Head of caudate nucleus (tissue), 42 donors: ENCODE results near the gene TUT4.

Source experiments
- DNase-seq, 42 donors: peaks; one replicate each; pipeline versions ENCODE4 v3.0.0 to v3.0.0-alpha.2; 2020 to 2021; ENCODE audit warnings: mixed read lengths in 7 of 42
- intact Hi-C: fragments of 100-400 bp; cut with DNase I; formaldehyde crosslinking; loops from one replicate; pipeline ENCODE4 v1.15.0; 2022

The TUT4 gene

DNA sequence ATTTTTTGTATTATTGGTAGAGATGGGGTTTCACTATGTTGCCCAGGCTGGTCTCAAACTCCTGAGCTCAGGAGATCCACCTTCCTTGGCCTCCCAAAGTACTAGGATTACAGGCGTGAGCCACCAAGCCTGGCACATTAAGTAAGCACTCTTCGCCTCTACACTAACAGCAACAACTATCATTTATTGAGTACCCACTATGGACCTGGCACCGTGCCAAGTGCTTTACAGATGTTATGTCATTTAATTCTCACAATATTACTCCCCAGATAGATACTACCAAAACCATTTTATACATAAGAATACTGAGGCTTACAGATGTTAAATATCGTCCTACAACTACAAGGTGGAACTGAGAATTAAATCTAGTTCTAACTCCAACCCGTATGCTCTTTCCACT lies 50.1 kb downstream of the TUT4 start:
- intact Hi-C loops = no loop called here
- DNase-seq = peak in 8 of 42 donors; percentile 4 to 60 (median 32)

DNA sequence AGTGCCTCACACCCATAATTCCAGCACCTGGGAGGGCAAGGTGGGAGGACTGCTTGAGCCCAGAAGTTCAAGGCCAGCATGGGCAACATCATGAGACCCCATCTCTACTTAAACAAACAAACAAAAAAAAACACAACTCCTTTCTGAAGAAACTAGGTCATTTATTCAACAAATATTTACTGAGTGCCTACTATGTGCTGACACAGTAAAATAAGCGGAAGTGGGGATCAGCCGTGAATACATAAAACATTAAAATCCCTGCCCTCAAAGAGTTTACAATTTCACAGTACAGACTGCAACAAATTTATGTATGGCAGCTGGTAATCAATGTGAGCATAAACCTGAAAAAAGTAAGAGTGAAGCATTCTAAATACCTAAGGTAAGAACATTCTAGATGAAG lies 65.3 kb downstream of the TUT4 start:
- intact Hi-C loops = no loop called here
- no peak for DNase-seq

DNA sequence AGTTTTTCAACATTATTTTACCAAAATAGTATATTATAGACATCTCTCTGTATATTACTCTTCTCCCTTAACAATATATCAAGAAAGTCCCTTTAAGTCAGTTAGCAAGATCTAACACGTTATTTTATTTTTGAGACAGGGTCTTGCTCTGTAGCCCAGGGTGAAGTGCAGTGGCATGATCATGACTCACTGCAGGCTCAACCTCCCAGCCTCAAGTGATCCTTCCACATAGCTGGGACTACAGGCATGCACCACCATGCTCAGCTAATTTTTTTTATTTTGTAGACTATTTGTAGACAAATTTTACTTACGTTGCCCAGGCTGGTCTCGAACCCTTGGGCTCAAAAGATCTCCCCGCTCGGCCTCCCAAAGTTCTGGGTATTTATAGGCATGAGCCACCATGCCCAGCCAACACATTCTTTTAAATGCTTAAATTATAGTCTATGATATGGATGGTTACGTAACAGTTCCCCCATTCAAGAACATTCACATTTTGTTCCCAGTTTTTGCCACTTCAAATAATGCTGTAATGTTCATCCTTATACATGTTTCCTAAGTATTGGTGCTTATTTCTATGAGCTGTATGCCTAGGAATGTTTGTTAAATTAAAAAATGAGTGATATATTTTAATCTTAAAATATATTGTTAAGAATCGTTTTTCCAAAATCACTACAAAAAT lies 70.4 kb downstream of the TUT4 start:
- intact Hi-C loops = no loop called here
- no peak for DNase-seq

DNA sequence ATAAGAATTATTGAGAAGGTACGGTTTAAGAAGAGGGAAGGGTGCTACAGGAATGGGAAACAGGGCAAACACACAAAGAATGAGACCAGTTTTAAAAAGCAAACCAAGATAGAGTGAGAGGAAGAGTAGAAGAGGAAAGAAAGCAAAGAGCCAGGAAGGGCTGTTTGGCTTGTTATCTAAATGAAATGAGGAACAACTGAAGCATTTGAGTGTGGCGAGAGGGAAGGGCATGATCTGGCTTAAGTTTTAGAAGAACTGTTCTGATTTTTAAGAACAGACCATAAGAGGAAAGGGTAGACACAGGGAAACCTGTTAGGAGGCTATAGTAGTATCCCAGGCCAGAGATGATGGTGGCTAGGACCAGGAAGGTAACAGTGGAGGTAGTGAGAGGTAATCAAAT lies 73.8 kb downstream of the TUT4 start:
- intact Hi-C loops = no loop called here
- no peak for DNase-seq

DNA sequence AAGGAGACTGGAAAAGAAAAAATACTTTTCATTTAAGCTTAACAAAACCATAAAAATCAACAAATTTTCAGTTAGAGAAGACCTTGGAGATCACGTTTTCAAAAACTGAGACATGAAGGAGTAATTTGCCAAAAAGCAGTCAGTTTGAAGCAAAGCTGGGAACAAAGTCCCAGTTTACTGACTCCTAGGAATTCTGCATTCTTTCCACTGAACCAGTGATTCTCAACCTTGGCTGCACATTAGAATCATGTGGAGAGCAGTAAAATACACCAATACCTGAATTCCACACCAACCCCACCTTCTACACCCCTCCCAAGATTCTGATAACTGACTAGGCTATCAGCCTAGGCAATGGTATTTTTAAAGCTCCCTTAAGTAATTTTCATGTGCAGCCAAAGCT lies 75.0 kb downstream of the TUT4 start:
- DNase-seq = no peak
- intact Hi-C loops = no loop called here

DNA sequence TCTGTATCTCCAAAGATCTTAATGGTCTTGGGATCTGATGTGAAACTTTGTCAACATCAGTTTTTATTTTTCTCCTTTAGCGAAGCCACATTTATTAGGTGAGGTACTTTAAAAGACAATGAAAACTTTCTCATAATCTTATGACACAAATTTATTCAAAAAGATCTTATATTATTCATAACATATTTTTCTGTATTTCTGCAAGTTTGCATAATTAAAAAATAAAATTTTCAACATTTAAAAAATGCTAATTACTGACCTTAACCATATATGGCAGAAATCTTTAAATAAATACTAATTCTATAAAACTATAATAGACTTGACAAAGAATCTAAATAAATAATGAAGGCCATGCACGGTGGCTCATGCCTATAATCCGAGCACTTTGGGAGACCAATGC lies 75.9 kb downstream of the TUT4 start:
- intact Hi-C loops = no loop called here
- DNase-seq = no peak

DNA sequence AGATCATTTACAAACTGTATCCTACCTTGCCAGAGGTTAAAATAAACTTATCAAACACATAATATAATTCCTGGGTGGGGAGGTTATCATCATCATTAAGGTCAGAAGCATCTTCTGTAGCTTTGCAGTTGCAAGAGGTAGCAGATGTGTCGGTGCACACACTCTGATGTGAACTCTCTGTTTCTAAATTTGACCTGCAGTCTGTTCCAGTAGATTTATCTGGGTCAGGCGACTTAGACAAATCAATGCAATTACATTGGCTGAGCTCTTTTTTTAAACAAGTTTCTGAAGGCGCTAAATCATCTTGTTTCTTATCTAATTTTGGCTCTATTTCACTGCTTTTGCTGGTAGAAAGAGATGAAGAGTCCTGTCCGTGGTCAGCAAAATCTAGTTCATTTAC lies 78.1 kb downstream of the TUT4 start:
- intact Hi-C loops = no loop called here

DNA sequence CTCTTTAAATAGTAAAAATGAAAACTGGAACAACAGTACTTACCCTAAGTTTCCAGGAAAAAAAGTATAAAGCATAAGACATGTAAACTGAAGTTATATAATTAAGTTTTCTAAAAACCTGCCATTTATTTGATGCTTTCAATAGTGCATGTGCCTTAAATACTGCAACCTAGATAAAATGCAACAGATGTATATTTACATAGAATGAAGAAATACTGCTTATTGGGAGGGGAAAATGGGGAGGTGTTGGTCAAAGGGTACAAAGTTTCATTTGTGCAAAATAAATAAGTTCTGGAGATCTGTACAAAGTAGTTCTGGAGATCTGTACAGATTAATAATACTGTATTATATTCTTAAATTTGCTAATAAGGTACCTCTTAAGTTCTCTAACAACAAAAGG lies 79.9 kb downstream of the TUT4 start:
- no peak for DNase-seq
- intact Hi-C loops = no loop called here

More for the DNA sequence above, 78.1 kb downstream of the TUT4 start:
- no peak for DNase-seq

DNA sequence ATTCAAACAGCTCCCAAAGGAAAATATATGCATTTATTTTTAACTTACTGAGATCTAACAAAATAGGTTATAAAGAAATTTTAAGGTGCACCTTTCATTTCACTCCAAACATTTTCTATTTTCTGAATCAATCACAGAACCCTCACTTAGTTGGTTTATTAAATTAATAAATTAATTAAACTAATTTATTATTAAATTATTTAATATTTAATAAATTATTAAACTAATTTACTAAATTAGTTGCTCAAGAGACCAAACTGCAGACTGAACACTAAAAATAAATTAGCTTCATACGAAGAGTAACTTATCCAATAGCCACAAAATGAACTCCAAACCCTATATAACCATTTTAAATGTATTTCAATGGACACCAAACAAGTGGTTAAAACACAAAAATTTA lies 80.5 kb downstream of the TUT4 start:
- intact Hi-C loops = no loop called here
- DNase-seq = no peak

DNA sequence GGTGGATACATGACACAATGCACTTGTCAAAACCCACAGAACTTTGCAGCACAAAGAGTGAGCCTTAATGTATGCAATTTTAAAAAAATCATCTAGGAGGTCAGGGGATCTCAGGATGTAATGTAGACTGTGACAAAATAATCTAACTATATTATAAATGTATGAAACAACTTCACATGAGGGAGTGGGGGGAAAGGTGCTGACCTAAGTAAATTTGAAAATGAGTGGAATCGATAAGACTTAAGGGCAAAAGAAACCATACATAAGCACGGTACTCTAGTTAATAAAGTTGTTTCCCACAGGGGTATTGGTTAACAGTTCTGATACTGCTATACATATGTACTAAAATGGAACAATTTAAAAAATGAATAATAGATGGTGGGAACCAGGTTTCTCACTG lies 83.8 kb downstream of the TUT4 start:
- intact Hi-C loops = no loop called here
- no peak for DNase-seq

DNA sequence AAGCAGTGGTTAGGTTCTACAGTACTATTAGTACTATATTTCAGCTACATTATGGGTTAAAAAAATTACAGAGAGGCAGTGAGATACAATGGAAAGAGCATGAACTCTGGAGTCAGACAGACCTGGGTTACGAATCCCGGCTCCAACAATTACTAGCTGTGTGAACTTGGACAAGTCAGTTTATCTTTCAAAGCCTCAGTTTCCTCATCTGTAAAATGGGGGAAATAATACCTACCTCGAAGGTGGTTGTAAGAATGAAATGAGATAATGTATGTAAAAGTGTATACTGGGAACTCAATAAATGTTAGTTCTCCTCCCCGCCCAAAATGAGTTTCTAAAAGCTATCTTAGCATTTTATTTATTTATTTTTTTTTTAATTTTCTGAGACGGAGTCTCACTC lies 89.0 kb downstream of the TUT4 start:
- intact Hi-C loops = no loop called here

DNA sequence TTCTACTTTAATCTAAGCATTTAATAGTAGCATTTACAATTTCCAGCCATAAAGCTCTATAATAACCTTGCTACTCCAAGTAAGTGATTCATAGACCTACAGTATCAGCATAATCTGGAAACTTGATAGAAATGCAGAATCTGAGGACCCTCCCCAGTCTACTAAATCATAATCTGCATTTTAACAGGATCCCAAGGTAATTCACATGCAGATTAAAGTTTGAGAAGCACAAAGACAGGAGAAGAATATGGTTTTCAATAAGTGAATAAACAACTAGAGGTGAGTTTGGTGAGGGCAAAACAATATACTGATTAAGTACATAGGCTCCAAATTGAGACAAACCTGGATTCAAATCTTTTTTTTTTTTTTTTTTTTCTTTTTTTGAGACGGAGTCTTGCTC lies 91.1 kb downstream of the TUT4 start:
- intact Hi-C loops = no loop called here
- DNase-seq = no peak

More for the DNA sequence above, 89.0 kb downstream of the TUT4 start:
- no peak for DNase-seq

DNA sequence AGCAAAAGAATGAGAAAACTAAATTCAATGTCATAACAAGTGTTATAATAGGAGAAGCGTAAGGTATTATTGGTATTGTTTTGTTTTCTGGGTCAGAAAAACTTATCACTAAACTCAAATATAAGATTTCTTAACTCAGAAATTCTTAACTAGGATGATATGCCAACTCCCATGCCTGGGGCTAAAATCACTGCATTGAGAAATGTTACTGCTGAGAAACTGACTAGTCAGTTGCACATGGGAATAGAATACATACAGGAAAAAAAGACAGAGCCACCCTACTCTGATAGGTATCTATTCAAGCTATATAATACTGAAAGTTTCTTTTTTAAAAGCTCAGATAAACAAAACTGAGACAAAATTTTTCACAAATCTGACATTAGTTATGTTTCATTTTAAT lies 92.2 kb downstream of the TUT4 start:
- intact Hi-C loops = no loop called here
- no peak for DNase-seq

DNA sequence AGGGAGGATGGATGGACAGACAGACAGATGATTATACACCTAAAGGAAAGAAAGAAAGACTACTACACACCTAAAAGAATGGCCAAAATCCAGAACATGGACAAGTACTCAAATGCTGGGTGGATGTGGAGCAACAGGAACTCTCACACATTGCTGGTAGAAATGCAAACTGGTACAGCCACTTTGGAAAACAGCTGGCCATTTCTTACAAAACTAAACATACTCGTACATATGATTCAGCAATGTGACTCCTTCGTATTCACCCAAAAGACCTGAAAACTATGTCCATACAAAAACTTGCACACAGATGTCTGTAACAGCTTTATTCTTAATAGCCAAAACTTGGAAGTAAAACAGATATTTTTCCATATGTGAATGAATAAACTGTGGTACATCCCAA lies 97.2 kb downstream of the TUT4 start:
- DNase-seq = no peak
- intact Hi-C loops = no loop called here

DNA sequence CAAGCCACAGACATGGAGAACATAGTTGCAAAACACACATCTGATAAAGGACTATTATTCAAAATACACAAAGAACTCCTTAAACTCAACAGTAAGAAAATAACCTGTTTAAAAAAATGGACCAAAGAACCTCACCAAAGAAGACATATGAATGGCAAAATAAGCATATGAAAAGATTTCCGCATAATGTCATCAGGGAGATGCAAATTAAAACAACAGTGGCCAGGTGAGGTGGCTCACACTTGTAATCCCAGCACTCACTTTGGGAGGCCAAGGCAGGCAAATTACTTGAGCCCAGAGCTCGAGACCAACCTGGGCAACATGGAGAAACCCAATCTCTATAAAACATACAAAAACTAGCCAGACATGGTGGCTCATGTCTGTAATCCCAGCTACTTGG lies 98.1 kb downstream of the TUT4 start:
- no peak for DNase-seq
- intact Hi-C loops = no loop called here

DNA sequence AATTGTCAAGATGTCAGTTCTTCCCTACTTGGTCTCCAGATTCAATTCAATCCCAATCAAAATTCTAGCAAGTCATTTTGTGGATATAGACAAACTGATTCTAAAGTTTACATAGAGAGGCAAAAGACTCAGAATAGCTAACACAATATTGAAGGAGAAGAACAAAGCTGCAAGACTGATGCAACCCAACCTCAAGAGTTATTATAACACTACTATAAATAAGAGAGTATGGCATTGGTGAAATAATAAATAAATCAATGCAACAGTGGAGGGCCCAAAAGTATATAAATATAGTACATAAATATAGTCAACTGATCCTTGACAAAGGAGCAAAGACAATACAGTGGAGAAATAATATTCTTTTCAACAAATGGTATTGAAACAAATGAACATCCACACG lies 98.8 kb downstream of the TUT4 start:
- intact Hi-C loops = no loop called here
- no peak for DNase-seq

DNA sequence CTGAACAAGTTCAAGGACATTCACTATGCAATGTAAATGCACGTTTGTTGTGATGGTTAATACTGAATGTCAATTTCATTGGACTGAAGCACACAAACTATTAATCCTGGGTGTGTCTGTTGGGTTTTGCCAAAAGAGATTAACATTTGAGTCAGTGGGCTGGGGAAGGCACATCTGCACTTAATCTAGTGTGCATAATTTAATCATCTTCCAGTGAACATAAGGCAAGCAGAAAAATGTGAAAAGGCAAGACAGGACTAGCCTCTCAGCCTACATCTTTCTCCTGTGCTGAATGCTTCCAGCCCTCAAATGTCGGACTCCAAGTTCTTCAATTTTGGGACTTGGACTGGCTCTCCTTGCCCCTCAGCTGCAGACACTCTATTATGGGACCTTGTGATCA lies 108.4 kb downstream of the TUT4 start:
- intact Hi-C loops = no loop called here
- no peak for DNase-seq

DNA sequence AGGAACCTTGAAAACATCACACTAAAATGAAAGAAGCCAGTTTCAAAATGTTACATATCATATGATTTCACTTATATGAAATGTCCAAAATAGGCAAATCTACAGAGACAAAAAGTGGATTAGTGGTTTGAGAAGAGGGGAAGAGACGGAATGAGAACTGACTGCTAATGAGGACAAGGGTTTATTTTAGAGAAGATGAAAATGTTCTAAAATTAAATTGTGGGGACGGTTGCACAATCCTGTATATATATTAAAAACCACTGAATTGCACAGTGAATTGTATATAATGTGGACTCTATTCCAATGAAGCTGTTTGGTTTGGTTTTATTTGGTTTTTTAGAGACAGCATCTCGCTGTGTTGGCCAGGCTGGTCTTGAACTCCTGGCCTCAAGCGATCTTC lies 112.9 kb downstream of the TUT4 start:
- intact Hi-C loops = no loop called here
- no peak for DNase-seq

DNA sequence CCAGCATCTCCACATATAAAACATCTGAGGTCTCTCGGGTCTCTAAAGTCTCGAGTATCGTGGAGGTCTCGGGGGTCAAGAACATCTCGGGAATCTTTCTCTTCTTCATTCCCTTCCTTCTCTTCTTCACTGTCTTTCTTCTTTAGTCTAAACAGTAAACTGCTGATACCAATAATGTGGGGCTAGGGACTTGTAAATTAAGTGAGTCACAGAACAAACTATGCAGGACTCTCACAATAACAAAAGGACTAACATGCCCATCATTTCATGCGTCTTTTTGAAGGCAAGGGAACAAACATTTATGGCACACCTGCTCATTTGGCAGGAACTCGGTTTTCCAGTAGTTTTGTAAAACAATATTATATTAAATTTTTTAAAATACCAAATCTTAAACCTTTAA lies 116.1 kb downstream of the TUT4 start:
- no peak for DNase-seq
- intact Hi-C loops = no loop called here

DNA sequence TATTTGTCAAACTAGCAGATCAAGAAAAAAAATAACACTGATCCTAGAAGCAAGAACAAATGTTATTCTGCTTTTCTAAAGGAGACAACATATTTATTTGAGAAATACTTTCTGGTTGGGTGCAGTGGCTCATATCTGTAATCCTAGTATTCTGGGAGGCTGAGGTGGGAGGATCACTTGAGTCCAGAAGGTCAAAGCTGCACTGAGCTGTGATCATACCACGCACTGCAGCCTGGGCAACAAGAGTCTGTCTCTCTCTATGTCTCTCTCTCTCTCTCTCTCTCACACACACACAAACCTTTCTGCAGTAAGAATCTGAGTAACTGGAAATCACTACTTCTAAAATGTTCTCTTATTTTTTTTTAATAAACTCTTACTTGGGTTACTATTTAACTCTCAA lies 117.2 kb downstream of the TUT4 start:
- DNase-seq = no peak
- intact Hi-C loops = no loop called here

DNA sequence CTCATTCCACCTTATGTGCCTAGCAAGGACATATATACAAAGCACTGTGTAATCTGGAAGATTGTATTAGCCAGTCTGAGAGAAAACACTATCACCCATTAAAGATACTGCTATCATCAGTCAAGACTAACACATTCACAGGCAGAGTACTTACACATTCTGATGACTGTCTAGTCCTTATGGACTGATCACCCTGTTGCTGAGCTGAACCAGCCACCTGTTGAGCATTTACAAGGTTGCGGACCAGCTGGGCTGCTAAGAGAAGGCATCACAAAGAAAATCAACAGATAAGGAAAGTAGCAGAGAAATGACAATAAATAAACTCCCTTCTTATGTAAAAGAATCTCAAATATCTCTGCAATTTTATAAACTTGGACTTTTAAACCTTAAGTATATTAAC lies 117.7 kb downstream of the TUT4 start:
- DNase-seq = no peak
- intact Hi-C loops = no loop called here

DNA sequence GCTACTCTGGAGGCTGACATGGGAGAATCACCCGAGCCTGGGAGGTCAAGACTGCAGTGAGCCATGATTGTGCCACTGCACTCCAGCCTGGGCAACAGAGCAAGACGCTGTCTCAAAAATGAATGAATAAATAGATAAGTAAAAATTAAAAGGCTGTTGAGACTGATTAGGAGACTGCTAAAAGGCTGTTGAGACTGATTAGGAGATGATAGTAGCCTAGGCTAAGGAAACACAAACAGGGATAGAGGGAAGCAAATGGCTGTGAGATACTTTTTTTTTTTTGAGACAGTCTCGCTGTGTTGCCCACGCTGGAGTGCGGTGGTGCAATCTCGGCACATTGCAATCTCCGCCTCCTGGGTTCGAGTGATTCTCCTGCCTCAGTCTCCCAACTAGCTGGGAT lies 120.1 kb downstream of the TUT4 start:
- no peak for DNase-seq

More for the DNA sequence above, 120.1 kb downstream of the TUT4 start:
- intact Hi-C loops = no loop called here
